ENCODE results near the gene DMPK.

Gene DMPK

GRCh38 chr19:45791744-45792469, 9.6 kb upstream of the DMPK start:
- Histone ChIP-seq H3K36me3 (replicated peaks in 1 of 2; ENCODE audit: control insufficient read depth in 2 of 2, insufficient read depth in 2 of 2, low read length in 2 of 2) (peaks cover 28 to 40% of the 10 kb centered on the region in 2 donors), H3K9me3 (replicated peaks in 1 of 2; ENCODE audit: control insufficient read depth in 2 of 2, insufficient read depth in 1 of 2, low read depth in 1 of 2, low read length in 2 of 2) (no peaks in the 10 kb centered on the region)

GRCh38 chr19:45790942-45791341, 8.7 kb upstream of the DMPK start:
- Histone ChIP-seq H3K27ac (replicated peaks; ENCODE audit: low read length) (no peak overlapping the region), H2BK120ac (ENCODE audit: low read depth, low read length) (no peak overlapping the region), H2AK5ac (ENCODE audit: low read depth, low read length) (no peak overlapping the region), H3K9me3 (replicated peaks in 1 of 2; ENCODE audit: control insufficient read depth in 2 of 2, insufficient read depth in 1 of 2, low read depth in 1 of 2, low read length in 2 of 2) (no peaks in the 10 kb centered on the region), H3K4ac (ENCODE audit: low read length) (no peak overlapping the region), H3K9ac (ENCODE audit: low read depth, low read length, poor library complexity) (no peak overlapping the region), H3K18ac (ENCODE audit: low read length) (no peak overlapping the region), H3K4me1 (ENCODE audit: control insufficient read depth in 2 of 2, insufficient read depth in 1 of 2, low read depth in 1 of 2, low read length in 2 of 2) (peaks cover 14 to 16% of the 10 kb centered on the region in 2 donors), H3K14ac (ENCODE audit: low read length) (no peak overlapping the region), H3K79me1 (ENCODE audit: low read depth, low read length) (peaks cover 23% of the 10 kb centered on the region), H3K4me3 (ENCODE audit: low read length in 2 of 2) (peak overlapping the region in 1 of 2 donors; percentile 99), H2BK15ac (ENCODE audit: low read length) (no peak overlapping the region), H2BK12ac (ENCODE audit: low read length) (no peak overlapping the region), H3K27me3 (ENCODE audit: control insufficient read depth in 3 of 3, insufficient read depth in 3 of 3, low read depth in 1 of 3, low read length in 3 of 3) (no peaks in the 10 kb centered on the region), H3K23ac (ENCODE audit: low read depth, low read length, poor library complexity) (no peak overlapping the region), H4K8ac (ENCODE audit: low read depth, low read length) (no peak overlapping the region), H4K91ac (ENCODE audit: low read depth, low read length, poor library complexity) (no peak overlapping the region), H2BK5ac (ENCODE audit: low read length) (no peak overlapping the region), H2AFZ (ENCODE audit: low read length) (no peak overlapping the region), H3K36me3 (replicated peaks in 1 of 2; ENCODE audit: control insufficient read depth in 2 of 2, insufficient read depth in 2 of 2, low read length in 2 of 2) (peaks cover 38 to 50% of the 10 kb centered on the region in 2 donors), H3K4me2 (ENCODE audit: insufficient read depth, low read length, poor library complexity, severe bottlenecking) (no peak overlapping the region)
- no CpG with 5 or more reads among the region's 8 CpGs for WGBS, 2 donors (ENCODE audit: extremely low coverage in 2 of 2, insufficient read length in 2 of 2, insufficient replicate concordance in 1 of 2)
- no peak for DNase-seq (ENCODE audit: low spot score)

More at GRCh38 chr19:45791744-45792469, 9.6 kb upstream of the DMPK start:
- Histone ChIP-seq H3K27me3 (ENCODE audit: control insufficient read depth in 3 of 3, insufficient read depth in 3 of 3, low read depth in 1 of 3, low read length in 3 of 3) (no peaks in the 10 kb centered on the region), H3K27ac (replicated peaks; ENCODE audit: low read length) (no peak overlapping the region), H4K91ac (ENCODE audit: low read depth, low read length, poor library complexity) (peak overlapping the region; percentile 7), H2BK12ac (ENCODE audit: low read length) (no peak overlapping the region), H2BK5ac (ENCODE audit: low read length) (peak overlapping the region; percentile 98), H3K23ac (ENCODE audit: low read depth, low read length, poor library complexity) (peak overlapping the region; percentile 73), H3K14ac (ENCODE audit: low read length) (peak overlapping the region; percentile 89), H2BK15ac (ENCODE audit: low read length) (no peak overlapping the region), H3K9ac (ENCODE audit: low read depth, low read length, poor library complexity) (peak overlapping the region; percentile 99), H2AFZ (ENCODE audit: low read length) (peak overlapping the region; percentile 90), H3K4me1 (ENCODE audit: control insufficient read depth in 2 of 2, insufficient read depth in 1 of 2, low read depth in 1 of 2, low read length in 2 of 2) (peaks cover 14 to 16% of the 10 kb centered on the region in 2 donors), H2BK120ac (ENCODE audit: low read depth, low read length) (no peak overlapping the region), H3K4ac (ENCODE audit: low read length) (no peak overlapping the region), H3K18ac (ENCODE audit: low read length) (peak overlapping the region; percentile 97), H4K8ac (ENCODE audit: low read depth, low read length) (no peak overlapping the region), H3K4me3 (ENCODE audit: low read length in 2 of 2) (peak overlapping the region; percentile 91 to 99), H3K4me2 (ENCODE audit: insufficient read depth, low read length, poor library complexity, severe bottlenecking) (peak overlapping the region; percentile 99), H2AK5ac (ENCODE audit: low read depth, low read length) (peak overlapping the region; percentile 95), H3K79me1 (ENCODE audit: low read depth, low read length) (peaks cover 19% of the 10 kb centered on the region)
- WGBS, 2 donors (ENCODE audit: extremely low coverage in 2 of 2, insufficient read length in 2 of 2, insufficient replicate concordance in 1 of 2), result no CpG with 5 or more reads among the region's 31 CpGs
- no peak for DNase-seq (ENCODE audit: low spot score)

GRCh38 chr19:45789035-45789786, 6.9 kb upstream of the DMPK start:
- no peak for DNase-seq (ENCODE audit: low spot score)
- H3K4me2 ChIP-seq (ENCODE audit: insufficient read depth, low read length, poor library complexity, severe bottlenecking), result no peak overlapping the region
- H3K4me3 ChIP-seq (ENCODE audit: low read length in 2 of 2), result no peak overlapping the region
- no CpG with 5 or more reads among the region's 15 CpGs for WGBS, 2 donors (ENCODE audit: extremely low coverage in 2 of 2, insufficient read length in 2 of 2, insufficient replicate concordance in 1 of 2)
- H3K14ac ChIP-seq (ENCODE audit: low read length), result no peak overlapping the region
- H3K18ac ChIP-seq (ENCODE audit: low read length), result no peak overlapping the region
- H3K4me1 ChIP-seq (ENCODE audit: control insufficient read depth in 2 of 2, insufficient read depth in 1 of 2, low read depth in 1 of 2, low read length in 2 of 2), result peaks cover 14 to 17% of the 10 kb centered on the region in 2 donors
- no peak overlapping the region for H2BK12ac ChIP-seq (ENCODE audit: low read length)
- H2AFZ ChIP-seq (ENCODE audit: low read length), result no peak overlapping the region
- H3K9me3 ChIP-seq (replicated peaks in 1 of 2; ENCODE audit: control insufficient read depth in 2 of 2, insufficient read depth in 1 of 2, low read depth in 1 of 2, low read length in 2 of 2), result no peaks in the 10 kb centered on the region
- no peak overlapping the region for H2AK5ac ChIP-seq (ENCODE audit: low read depth, low read length)
- H3K23ac ChIP-seq (ENCODE audit: low read depth, low read length, poor library complexity), result no peak overlapping the region
- no peak overlapping the region for H2BK120ac ChIP-seq (ENCODE audit: low read depth, low read length)
- peaks cover 23% of the 10 kb centered on the region for H3K79me1 ChIP-seq (ENCODE audit: low read depth, low read length)
- no peak overlapping the region for H3K9ac ChIP-seq (ENCODE audit: low read depth, low read length, poor library complexity)
- no peak overlapping the region for H3K27ac ChIP-seq (replicated peaks; ENCODE audit: low read length)
- H2BK5ac ChIP-seq (ENCODE audit: low read length), result no peak overlapping the region
- no peak overlapping the region for H4K91ac ChIP-seq (ENCODE audit: low read depth, low read length, poor library complexity)
- H3K4ac ChIP-seq (ENCODE audit: low read length), result no peak overlapping the region
- peaks cover 53 to 67% of the 10 kb centered on the region in 2 donors for H3K36me3 ChIP-seq (replicated peaks in 1 of 2; ENCODE audit: control insufficient read depth in 2 of 2, insufficient read depth in 2 of 2, low read length in 2 of 2)
- no peak overlapping the region for H2BK15ac ChIP-seq (ENCODE audit: low read length)
- no peaks in the 10 kb centered on the region for H3K27me3 ChIP-seq (ENCODE audit: control insufficient read depth in 3 of 3, insufficient read depth in 3 of 3, low read depth in 1 of 3, low read length in 3 of 3)
- no peak overlapping the region for H4K8ac ChIP-seq (ENCODE audit: low read depth, low read length)

- no peak overlapping the region for H3K4me2 ChIP-seq (ENCODE audit: insufficient read depth, low read length, poor library complexity, severe bottlenecking)
- H4K8ac ChIP-seq (ENCODE audit: low read depth, low read length), result no peak overlapping the region
- no peak overlapping the region for H3K23ac ChIP-seq (ENCODE audit: low read depth, low read length, poor library complexity)
- H3K9ac ChIP-seq (ENCODE audit: low read depth, low read length, poor library complexity), result peak overlapping the region; percentile 21
- H2BK5ac ChIP-seq (ENCODE audit: low read length), result no peak overlapping the region
- H3K79me1 ChIP-seq (ENCODE audit: low read depth, low read length), result peaks cover 16% of the 10 kb centered on the region
- peaks cover 11 to 16% of the 10 kb centered on the region in 2 donors for H3K4me1 ChIP-seq (ENCODE audit: control insufficient read depth in 2 of 2, insufficient read depth in 1 of 2, low read depth in 1 of 2, low read length in 2 of 2)
- H3K4ac ChIP-seq (ENCODE audit: low read length), result no peak overlapping the region
- no CpG with 5 or more reads among the region's 21 CpGs for WGBS, 2 donors (ENCODE audit: extremely low coverage in 2 of 2, insufficient read length in 2 of 2, insufficient replicate concordance in 1 of 2)
- H2BK12ac ChIP-seq (ENCODE audit: low read length), result no peak overlapping the region
- H2BK120ac ChIP-seq (ENCODE audit: low read depth, low read length), result no peak overlapping the region
- peaks cover 53 to 77% of the 10 kb centered on the region in 2 donors for H3K36me3 ChIP-seq (replicated peaks in 1 of 2; ENCODE audit: control insufficient read depth in 2 of 2, insufficient read depth in 2 of 2, low read length in 2 of 2)
- H3K9me3 ChIP-seq (replicated peaks in 1 of 2; ENCODE audit: control insufficient read depth in 2 of 2, insufficient read depth in 1 of 2, low read depth in 1 of 2, low read length in 2 of 2), result no peaks in the 10 kb centered on the region
- no peak overlapping the region for H3K27ac ChIP-seq (replicated peaks; ENCODE audit: low read length)
- no peak overlapping the region for H4K91ac ChIP-seq (ENCODE audit: low read depth, low read length, poor library complexity)
- no peaks in the 10 kb centered on the region for H3K27me3 ChIP-seq (ENCODE audit: control insufficient read depth in 3 of 3, insufficient read depth in 3 of 3, low read depth in 1 of 3, low read length in 3 of 3)
- no peak overlapping the region for H2BK15ac ChIP-seq (ENCODE audit: low read length)
- peak overlapping the region in 1 of 2 donors; percentile 54 for H3K4me3 ChIP-seq (ENCODE audit: low read length in 2 of 2)
- DNase-seq (ENCODE audit: low spot score), result no peak
- no peak overlapping the region for H3K14ac ChIP-seq (ENCODE audit: low read length)
- H3K18ac ChIP-seq (ENCODE audit: low read length), result no peak overlapping the region
- no peak overlapping the region for H2AFZ ChIP-seq (ENCODE audit: low read length)
- no peak overlapping the region for H2AK5ac ChIP-seq (ENCODE audit: low read depth, low read length)
Observed at GRCh38 chr19:45786533-45786894, 4.2 kb upstream of the DMPK start.

All from neuronal stem cell (in vitro differentiated cells).